H9 (cell line): ENCODE results near the gene MASP2. TPM values are rescaled to one million over a fixed set of nuclear protein-coding genes. Genes with fewer than 3 reads are reported as not detected.

Source experiments
- DNase-seq: peaks from one replicate; pipeline ENCODE4 v3.0.0-alpha.2; 2017
- H2AFZ ChIP-seq: one replicate; pipeline ENCODE4 v1.6.1; 2013; ENCODE audit warnings: mild to moderate bottlenecking, low read length, control low read depth, moderate library complexity
- H2AK5ac ChIP-seq: 2 replicates; pipeline ENCODE4 v1.6.1; 2013; ENCODE audit warnings: low read length, control low read depth, mixed read lengths; ENCODE audit not compliant: insufficient read length
- H2BK120ac ChIP-seq: one replicate; pipeline ENCODE4 v1.6.1; 2013; ENCODE audit warnings: low read depth, mild to moderate bottlenecking, low read length, control low read depth, inconsistent platforms; ENCODE audit not compliant: poor library complexity, severe bottlenecking
- H2BK12ac ChIP-seq: 2 replicates; pipeline ENCODE4 v1.6.1; 2013; ENCODE audit warnings: low read length, control low read depth, mixed read lengths, low read depth; ENCODE audit not compliant: insufficient read length
- H2BK15ac ChIP-seq: 2 replicates; pipeline ENCODE4 v1.6.1; 2013; ENCODE audit warnings: low read depth, low read length, control low read depth
- H2BK20ac ChIP-seq: one replicate; pipeline ENCODE4 v1.6.1; 2013; ENCODE audit warnings: low read depth, mild to moderate bottlenecking, low read length, control low read depth, inconsistent platforms; ENCODE audit not compliant: poor library complexity, severe bottlenecking
- H2BK5ac ChIP-seq: 2 replicates; pipeline ENCODE4 v1.6.1; 2013; ENCODE audit warnings: low read length, control low read depth, mixed read lengths; ENCODE audit not compliant: insufficient read length
- H3K14ac ChIP-seq: 2 replicates; pipeline ENCODE4 v1.6.1; 2013; ENCODE audit warnings: low read length, control low read depth; ENCODE audit not compliant: insufficient read depth
- H3K18ac ChIP-seq: 2 replicates; pipeline ENCODE4 v1.6.1; 2013; ENCODE audit warnings: low read depth, mild to moderate bottlenecking, mixed read lengths, low read length, control low read depth; ENCODE audit not compliant: insufficient read length
- H3K23ac ChIP-seq: 2 replicates; pipeline ENCODE4 v1.6.1; 2013; ENCODE audit warnings: low read length, control low read depth, mixed read lengths, low read depth; ENCODE audit not compliant: insufficient read length
- H3K23me2 ChIP-seq: 2 replicates; pipeline ENCODE4 v1.6.1; 2013; ENCODE audit warnings: low read depth, mild to moderate bottlenecking, mixed read lengths, low read length, control low read depth; ENCODE audit not compliant: insufficient read length, poor library complexity, severe bottlenecking
- H3K27ac ChIP-seq: 2 replicates; pipeline ENCODE4 v1.5.1; 2013; ENCODE audit warnings: low read length, control low read depth, mixed read lengths, low read depth; ENCODE audit not compliant: insufficient read length
- H3K27me3 ChIP-seq: 2 replicates; pipeline ENCODE4 v1.6.1; 2013; ENCODE audit warnings: low read length, control low read depth, inconsistent platforms; ENCODE audit not compliant: insufficient read depth
- H3K4ac ChIP-seq: 2 replicates; pipeline ENCODE4 v1.6.1; 2013; ENCODE audit warnings: low read depth, mild to moderate bottlenecking, control low read depth, inconsistent platforms, low read length, moderate library complexity
- H3K4me1 ChIP-seq: 2 replicates; pipeline ENCODE4 v1.6.1; 2013; ENCODE audit warnings: low read length, control low read depth, inconsistent platforms; ENCODE audit not compliant: insufficient read depth
- H3K4me2 ChIP-seq: 2 replicates; pipeline ENCODE4 v1.6.1; 2013; ENCODE audit warnings: low read length, control low read depth, mixed read lengths; ENCODE audit not compliant: insufficient read length, insufficient read depth
- H3K56ac ChIP-seq: 2 replicates; pipeline ENCODE4 v1.6.1; 2013; ENCODE audit warnings: low read depth, mild to moderate bottlenecking, mixed read lengths, low read length, control low read depth; ENCODE audit not compliant: insufficient read length
- H3K79me1 ChIP-seq: 2 replicates; pipeline ENCODE4 v1.6.1; 2013; ENCODE audit warnings: low read depth, mild to moderate bottlenecking, moderate library complexity, low read length, control low read depth, inconsistent platforms; ENCODE audit not compliant: insufficient read depth, poor library complexity, severe bottlenecking
- H3K79me2 ChIP-seq: 2 replicates; pipeline ENCODE4 v1.6.1; 2013; ENCODE audit warnings: low read length, control low read depth, inconsistent platforms; ENCODE audit not compliant: insufficient read depth
- H3K9ac ChIP-seq: 2 replicates; pipeline ENCODE4 v1.6.1; 2013; ENCODE audit warnings: low read length, control low read depth, mixed read lengths; ENCODE audit not compliant: insufficient read length; ENCODE audit errors: extremely low read depth
- H3K9me3 ChIP-seq: one replicate; pipeline ENCODE4 v1.6.1; 2013; ENCODE audit warnings: low read depth, low read length, inconsistent platforms; ENCODE audit not compliant: control insufficient read depth
- H3T11ph ChIP-seq: one replicate; pipeline ENCODE4 v1.6.1; 2013; ENCODE audit warnings: mild to moderate bottlenecking, low read length, control low read depth, inconsistent platforms
- H4K20me1 ChIP-seq: one replicate; pipeline ENCODE4 v1.6.1; 2013; ENCODE audit not compliant: control insufficient read depth, insufficient read length, insufficient read depth
- H4K5ac ChIP-seq: 2 replicates; pipeline ENCODE4 v1.6.1; 2013; ENCODE audit warnings: low read depth, mild to moderate bottlenecking, mixed read lengths, low read length, control low read depth; ENCODE audit not compliant: insufficient read length
- H4K8ac ChIP-seq: replicated peaks from 2 replicates; pipeline ENCODE4 v1.6.1; 2013; ENCODE audit warnings: low read length, control low read depth, mixed read lengths, low read depth; ENCODE audit not compliant: insufficient read length
- H4K91ac ChIP-seq: 2 replicates; pipeline ENCODE4 v1.6.1; 2013; ENCODE audit warnings: low read depth, mild to moderate bottlenecking, moderate library complexity, mixed read lengths, low read length, control low read depth; ENCODE audit not compliant: insufficient read length
- H3K27ac Mint-ChIP-seq, 3 experiments: 2 replicates in 2 of 3; 3 replicates in 1 of 3; pipeline ENCODE4 v1.8.0; 2020 to 2021; ENCODE audit warnings: mixed read lengths in 3 of 3, mild to moderate bottlenecking in 1 of 3, moderate library complexity in 1 of 3
- H3K27me3 Mint-ChIP-seq: 2 replicates; pipeline ENCODE4 v1.8.0; 2021; ENCODE audit warnings: low read depth, mild to moderate bottlenecking, moderate library complexity, mixed read lengths
- H3K36me3 Mint-ChIP-seq, 3 experiments: 2 replicates in 2 of 3; 3 replicates in 1 of 3; pipeline ENCODE4 v1.8.0; 2020 to 2021; ENCODE audit warnings: low read depth in 3 of 3, mixed read lengths in 3 of 3; ENCODE audit not compliant: insufficient read depth in 1 of 3
- H3K4me1 Mint-ChIP-seq, 2 experiments: 2 replicates each; pipeline ENCODE4 v1.8.0; 2020; ENCODE audit warnings: mixed read lengths in 2 of 2
- H3K4me3 Mint-ChIP-seq, 2 experiments: 2 replicates in 1 of 2; 3 replicates in 1 of 2; pipeline ENCODE4 v1.8.0; 2020 to 2021; ENCODE audit warnings: mild to moderate bottlenecking in 2 of 2, mixed read lengths in 2 of 2, moderate library complexity in 1 of 2
- H3K9me3 Mint-ChIP-seq, 2 experiments: 2 replicates in 1 of 2; 3 replicates in 1 of 2; pipeline ENCODE4 v1.8.0; 2020; ENCODE audit warnings: mild to moderate bottlenecking in 2 of 2, mixed read lengths in 2 of 2, moderate library complexity in 1 of 2
- CTCF ChIP-seq: fragments of 200-600 bp; sonication (generic); conservative IDR thresholded peaks from 3 replicates; pipeline ENCODE4 v1.8.0; 2021; ENCODE audit warnings: antibody characterized with exemption, mild to moderate bottlenecking
- WGBS: extraction: QIAGEN DNeasy Blood & Tissue Kit; methylation state at CpG from one replicate; pipeline ENCODE4 v1.1.7; 2013; ENCODE audit warnings: missing lambda C conversion rate, low lambda C conversion rate, mixed read lengths; ENCODE audit not compliant: insufficient read length; ENCODE audit errors: extremely low coverage; 5-methylcytosine and 5-hydroxymethylcytosine counted together
- total RNA-seq: library from RNA; stranded (reverse); gene quantifications from 2 replicates; pipeline ENCODE4 v1.2.1, GENCODE V29; 2021

MASP2 gene
- total RNA-seq, 1 experiment from 2014 or later = 0.46 TPM

- H2BK5ac ChIP-seq = no peak overlapping the region
- no peak overlapping the region for H3K23ac ChIP-seq
- Mint-ChIP-seq H3K9me3 (no peaks in the 10 kb centered on the region), H3K4me1 (peaks cover 10 to 16% of the 10 kb centered on the region in 2 experiments), H3K27me3 (no peaks in the 10 kb centered on the region), H3K4me3 (no peak overlapping the region), H3K36me3 (peaks cover 32 to 66% (median 36%) of the 10 kb centered on the region in 3 experiments), H3K27ac (peak overlapping the region in 2 of 3 experiments; percentile 12 to 52; a peak in 2 of 7 replicates)
- no peak overlapping the region for H3T11ph ChIP-seq
- H3K56ac ChIP-seq = no peak overlapping the region
- no CpG with 5 or more reads among the region's 3 CpGs for WGBS
- H3K4ac ChIP-seq = no peak overlapping the region
- H3K4me1 ChIP-seq = no peaks in the 10 kb centered on the region
- no peak overlapping the region for H2BK120ac ChIP-seq
- H2BK15ac ChIP-seq = no peak overlapping the region
- H4K5ac ChIP-seq = no peak overlapping the region
- no peak overlapping the region for H4K91ac ChIP-seq
- DNase-seq = no peak
- H3K23me2 ChIP-seq = peaks cover 7% of the 10 kb centered on the region
- no peaks in the 10 kb centered on the region for H3K79me1 ChIP-seq
- H3K14ac ChIP-seq = no peak overlapping the region
- peak overlapping the region; percentile 32 for H4K8ac ChIP-seq
- H2AK5ac ChIP-seq = no peak overlapping the region
- no peak overlapping the region for H2BK12ac ChIP-seq
- no peaks in the 10 kb centered on the region for H3K27me3 ChIP-seq
- H3K18ac ChIP-seq = no peak overlapping the region
- H3K27ac ChIP-seq = no peak overlapping the region
- no peaks in the 10 kb centered on the region for H4K20me1 ChIP-seq
- no peak overlapping the region for H3K9ac ChIP-seq
- no peak for TF ChIP-seq CTCF
- no peak overlapping the region for H3K4me2 ChIP-seq
- H2AFZ ChIP-seq = no peak overlapping the region
- no peak overlapping the region for H2BK20ac ChIP-seq
- H3K9me3 ChIP-seq = no peaks in the 10 kb centered on the region
- H3K79me2 ChIP-seq = peaks cover 2% of the 10 kb centered on the region; the same call in 1 of the 2 replicates
Measured at GRCh38 chr1:11062965-11063401, 15.9 kb upstream of the MASP2 start.
